ENCODE results near the gene NUCKS1. TPM values are rescaled to one million over a fixed set of nuclear protein-coding genes. Genes with fewer than 3 reads are reported as not detected.
A peak's percentile ranks its signal among the peaks of the same experiment; 100 is the strongest.

NUCKS1 gene
- total and polyA plus RNA-seq, 2 of the 8 experiments (the other 6 are each of a cell fraction or from before 2014, with no cell fraction given), result 126 to 461 TPM

DNA sequence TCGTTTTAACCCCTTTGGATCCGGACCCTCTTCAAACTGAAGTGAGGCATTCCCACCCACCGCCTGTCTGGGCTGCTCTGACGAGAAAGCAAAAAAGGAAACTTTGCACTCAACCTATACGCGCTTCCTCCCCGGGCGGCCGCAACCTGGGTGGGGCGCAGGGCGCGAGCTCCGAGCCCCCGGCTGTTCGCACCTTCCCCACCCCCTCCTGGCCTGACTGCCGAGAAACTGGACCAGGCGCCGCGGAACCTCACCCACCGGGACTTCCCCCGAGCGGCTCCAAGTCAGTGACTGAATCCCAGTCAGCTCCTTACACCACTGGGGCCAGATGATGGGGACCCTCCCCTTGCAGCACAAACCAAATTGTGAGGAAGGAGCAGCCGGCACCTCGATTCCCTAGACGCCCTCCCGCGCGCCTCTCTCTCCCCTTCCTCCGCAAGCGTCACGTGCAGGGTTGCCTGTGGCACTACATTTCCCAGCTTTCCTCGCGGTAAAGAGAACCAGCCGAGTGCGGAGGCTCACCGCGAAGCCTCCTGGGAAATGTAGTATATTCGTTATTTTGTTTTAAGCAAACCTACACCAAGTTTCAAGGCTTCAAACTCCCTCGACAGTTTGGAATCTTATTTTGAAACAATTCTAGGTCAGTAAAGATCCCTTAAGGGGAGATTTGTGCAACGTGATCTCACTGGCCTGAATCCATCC is 25.2 kb upstream of the NUCKS1 start, which contains the start of gene RAB29 (continued):
- TF ChIP-seq JUND (IDR thresholded peaks at IDR 0.05; ENCODE audit: low read length) (no peak), SUZ12 (IDR thresholded peaks at IDR 0.05; ENCODE audit: low read length) (no peak), SIX5 (IDR thresholded peaks at IDR 0.05; ENCODE audit: low read depth, low read length) (peak; percentile 98), GABPA (IDR thresholded peaks at IDR 0.05; ENCODE audit: borderline replicate concordance, insufficient read depth, low read length) (no peak), KDM5A (IDR thresholded peaks at IDR 0.05; ENCODE audit: low read length) (no peak), EZH2 (IDR thresholded peaks at IDR 0.05; ENCODE audit: low read depth, low read length, severe bottlenecking) (no peak), BCL11A (IDR thresholded peaks at IDR 0.05; ENCODE audit: low read depth in 2 of 2, low read length in 2 of 2) (no peak), TCF12 (IDR thresholded peaks at IDR 0.05; ENCODE audit: low read depth, low read length) (no peak)
- TF ChIP-seq, protein P1, sequence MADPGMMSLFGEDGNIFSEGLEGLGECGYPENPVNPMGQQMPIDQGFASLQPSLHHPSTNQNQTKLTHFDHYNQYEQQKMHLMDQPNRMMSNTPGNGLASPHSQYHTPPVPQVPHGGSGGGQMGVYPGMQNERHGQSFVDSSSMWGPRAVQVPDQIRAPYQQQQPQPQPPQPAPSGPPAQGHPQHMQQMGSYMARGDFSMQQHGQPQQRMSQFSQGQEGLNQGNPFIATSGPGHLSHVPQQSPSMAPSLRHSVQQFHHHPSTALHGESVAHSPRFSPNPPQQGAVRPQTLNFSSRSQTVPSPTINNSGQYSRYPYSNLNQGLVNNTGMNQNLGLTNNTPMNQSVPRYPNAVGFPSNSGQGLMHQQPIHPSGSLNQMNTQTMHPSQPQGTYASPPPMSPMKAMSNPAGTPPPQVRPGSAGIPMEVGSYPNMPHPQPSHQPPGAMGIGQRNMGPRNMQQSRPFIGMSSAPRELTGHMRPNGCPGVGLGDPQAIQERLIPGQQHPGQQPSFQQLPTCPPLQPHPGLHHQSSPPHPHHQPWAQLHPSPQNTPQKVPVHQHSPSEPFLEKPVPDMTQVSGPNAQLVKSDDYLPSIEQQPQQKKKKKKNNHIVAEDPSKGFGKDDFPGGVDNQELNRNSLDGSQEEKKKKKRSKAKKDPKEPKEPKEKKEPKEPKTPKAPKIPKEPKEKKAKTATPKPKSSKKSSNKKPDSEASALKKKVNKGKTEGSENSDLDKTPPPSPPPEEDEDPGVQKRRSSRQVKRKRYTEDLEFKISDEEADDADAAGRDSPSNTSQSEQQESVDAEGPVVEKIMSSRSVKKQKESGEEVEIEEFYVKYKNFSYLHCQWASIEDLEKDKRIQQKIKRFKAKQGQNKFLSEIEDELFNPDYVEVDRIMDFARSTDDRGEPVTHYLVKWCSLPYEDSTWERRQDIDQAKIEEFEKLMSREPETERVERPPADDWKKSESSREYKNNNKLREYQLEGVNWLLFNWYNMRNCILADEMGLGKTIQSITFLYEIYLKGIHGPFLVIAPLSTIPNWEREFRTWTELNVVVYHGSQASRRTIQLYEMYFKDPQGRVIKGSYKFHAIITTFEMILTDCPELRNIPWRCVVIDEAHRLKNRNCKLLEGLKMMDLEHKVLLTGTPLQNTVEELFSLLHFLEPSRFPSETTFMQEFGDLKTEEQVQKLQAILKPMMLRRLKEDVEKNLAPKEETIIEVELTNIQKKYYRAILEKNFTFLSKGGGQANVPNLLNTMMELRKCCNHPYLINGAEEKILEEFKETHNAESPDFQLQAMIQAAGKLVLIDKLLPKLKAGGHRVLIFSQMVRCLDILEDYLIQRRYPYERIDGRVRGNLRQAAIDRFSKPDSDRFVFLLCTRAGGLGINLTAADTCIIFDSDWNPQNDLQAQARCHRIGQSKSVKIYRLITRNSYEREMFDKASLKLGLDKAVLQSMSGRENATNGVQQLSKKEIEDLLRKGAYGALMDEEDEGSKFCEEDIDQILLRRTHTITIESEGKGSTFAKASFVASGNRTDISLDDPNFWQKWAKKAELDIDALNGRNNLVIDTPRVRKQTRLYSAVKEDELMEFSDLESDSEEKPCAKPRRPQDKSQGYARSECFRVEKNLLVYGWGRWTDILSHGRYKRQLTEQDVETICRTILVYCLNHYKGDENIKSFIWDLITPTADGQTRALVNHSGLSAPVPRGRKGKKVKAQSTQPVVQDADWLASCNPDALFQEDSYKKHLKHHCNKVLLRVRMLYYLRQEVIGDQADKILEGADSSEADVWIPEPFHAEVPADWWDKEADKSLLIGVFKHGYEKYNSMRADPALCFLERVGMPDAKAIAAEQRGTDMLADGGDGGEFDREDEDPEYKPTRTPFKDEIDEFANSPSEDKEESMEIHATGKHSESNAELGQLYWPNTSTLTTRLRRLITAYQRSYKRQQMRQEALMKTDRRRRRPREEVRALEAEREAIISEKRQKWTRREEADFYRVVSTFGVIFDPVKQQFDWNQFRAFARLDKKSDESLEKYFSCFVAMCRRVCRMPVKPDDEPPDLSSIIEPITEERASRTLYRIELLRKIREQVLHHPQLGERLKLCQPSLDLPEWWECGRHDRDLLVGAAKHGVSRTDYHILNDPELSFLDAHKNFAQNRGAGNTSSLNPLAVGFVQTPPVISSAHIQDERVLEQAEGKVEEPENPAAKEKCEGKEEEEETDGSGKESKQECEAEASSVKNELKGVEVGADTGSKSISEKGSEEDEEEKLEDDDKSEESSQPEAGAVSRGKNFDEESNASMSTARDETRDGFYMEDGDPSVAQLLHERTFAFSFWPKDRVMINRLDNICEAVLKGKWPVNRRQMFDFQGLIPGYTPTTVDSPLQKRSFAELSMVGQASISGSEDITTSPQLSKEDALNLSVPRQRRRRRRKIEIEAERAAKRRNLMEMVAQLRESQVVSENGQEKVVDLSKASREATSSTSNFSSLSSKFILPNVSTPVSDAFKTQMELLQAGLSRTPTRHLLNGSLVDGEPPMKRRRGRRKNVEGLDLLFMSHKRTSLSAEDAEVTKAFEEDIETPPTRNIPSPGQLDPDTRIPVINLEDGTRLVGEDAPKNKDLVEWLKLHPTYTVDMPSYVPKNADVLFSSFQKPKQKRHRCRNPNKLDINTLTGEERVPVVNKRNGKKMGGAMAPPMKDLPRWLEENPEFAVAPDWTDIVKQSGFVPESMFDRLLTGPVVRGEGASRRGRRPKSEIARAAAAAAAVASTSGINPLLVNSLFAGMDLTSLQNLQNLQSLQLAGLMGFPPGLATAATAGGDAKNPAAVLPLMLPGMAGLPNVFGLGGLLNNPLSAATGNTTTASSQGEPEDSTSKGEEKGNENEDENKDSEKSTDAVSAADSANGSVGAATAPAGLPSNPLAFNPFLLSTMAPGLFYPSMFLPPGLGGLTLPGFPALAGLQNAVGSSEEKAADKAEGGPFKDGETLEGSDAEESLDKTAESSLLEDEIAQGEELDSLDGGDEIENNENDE (IDR thresholded peaks at IDR 0.05; ENCODE audit: insufficient replicate concordance, low read length), result no peak
- TF ChIP-seq, protein P2, sequence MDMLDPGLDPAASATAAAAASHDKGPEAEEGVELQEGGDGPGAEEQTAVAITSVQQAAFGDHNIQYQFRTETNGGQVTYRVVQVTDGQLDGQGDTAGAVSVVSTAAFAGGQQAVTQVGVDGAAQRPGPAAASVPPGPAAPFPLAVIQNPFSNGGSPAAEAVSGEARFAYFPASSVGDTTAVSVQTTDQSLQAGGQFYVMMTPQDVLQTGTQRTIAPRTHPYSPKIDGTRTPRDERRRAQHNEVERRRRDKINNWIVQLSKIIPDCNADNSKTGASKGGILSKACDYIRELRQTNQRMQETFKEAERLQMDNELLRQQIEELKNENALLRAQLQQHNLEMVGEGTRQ (IDR thresholded peaks at IDR 0.05; ENCODE audit: low read length), result peak; percentile 94

Measured in H1 (cell line).